ENCODE data around the gene USP46.

- no peak for TF ChIP-seq CTCF (IDR thresholded peaks at IDR 0.05)
- no peak for TF ChIP-seq POLR2A (IDR thresholded peaks at IDR 0.05)
- no peak for TF ChIP-seq POLR2AphosphoS5 (IDR thresholded peaks at IDR 0.05)
- TF ChIP-seq EP300 (IDR thresholded peaks at IDR 0.05): no peak
Measured at GRCh38 chr4:52574036-52574435, 85.1 kb downstream of the USP46 start.
